Endothelial cell of umbilical vein (primary cell): ENCODE results near the gene MALRD1. TPM values are rescaled to one million over a fixed set of nuclear protein-coding genes. Genes with fewer than 3 reads are reported as not detected.

Experiments used
- BruUV-seq: library from RNA; stranded (reverse); fragments of 400-500 nt; replicated peaks from 2 replicates; lab custom pipeline; 2021; lab: Mats Ljungman, UMichigan
- CTCF ChIA-PET: fragments of 300-600, 350-600 bp; sonication (Branson Sonifier 250); formaldehyde crosslinking; loops from one replicate; lab custom pipeline; 2021; ENCODE audit warnings: antibody characterized with exemption, inconsistent platforms; lab: Charles Lee
- POLR2A ChIA-PET: fragments of 300-600, 350-600 bp; sonication (Branson Sonifier 250); formaldehyde crosslinking; loops from one replicate; lab custom pipeline; 2021; ENCODE audit warnings: antibody characterized with exemption, inconsistent platforms; lab: Charles Lee
- DNase-seq: peaks from one replicate; pipeline ENCODE4 v3.0.0-alpha.2; 2011; ENCODE audit warnings: low read depth, low spot score
- FAIRE-seq: peaks from 2 replicates; lab custom pipeline; 2011; peaks lifted over from hg19 to GRCh38; lab: Jason Lieb, UNC
- H2AFZ ChIP-seq: 2 replicates; pipeline ENCODE4 v1.6.0; 2012; ENCODE audit warnings: low read depth, low read length, control low read depth, inconsistent platforms
- H3K27ac ChIP-seq: 2 replicates; pipeline ENCODE4 v1.5.1; 2011; ENCODE audit warnings: low read depth, mild to moderate bottlenecking, control low read depth, low read length, moderate library complexity; ENCODE audit not compliant: insufficient read depth
- H3K27me3 ChIP-seq, 2 experiments: 2 replicates each; pipeline versions ENCODE4 v1.6.0 to v1.6.1; 2011; ENCODE audit warnings: low read length in 2 of 2, mixed read lengths in 1 of 2; ENCODE audit not compliant: control insufficient read depth in 2 of 2, insufficient read depth in 2 of 2
- H3K36me3 ChIP-seq, 2 experiments: 2 replicates in 1 of 2; 3 replicates in 1 of 2; pipeline ENCODE4 v1.5.1; 2011; ENCODE audit warnings: low read length in 2 of 2, mild to moderate bottlenecking in 1 of 2, moderate library complexity in 1 of 2; ENCODE audit not compliant: control insufficient read depth in 2 of 2, insufficient read depth in 2 of 2; ENCODE audit errors: extremely low read depth in 1 of 2
- H3K4me1 ChIP-seq: 3 replicates; pipeline ENCODE4 v1.5.1; 2011; ENCODE audit warnings: mild to moderate bottlenecking, low read length; ENCODE audit not compliant: control insufficient read depth, insufficient read depth; ENCODE audit errors: extremely low read depth
- H3K4me2 ChIP-seq: 2 replicates; pipeline ENCODE4 v1.6.1; 2011; ENCODE audit warnings: low read length, control low read depth, mixed read lengths; ENCODE audit not compliant: insufficient read depth
- H3K4me3 ChIP-seq, 3 experiments: fragments of 200-600 bp in 1 of 3; sonication (generic), shearing (Covaris generic) in 1 of 3; replicated peaks in 1 of 3; 2 replicates each; pipeline ENCODE4 v1.5.1; 2011 to 2016; ENCODE audit warnings: control low read depth in 3 of 3, low read length in 3 of 3, mild to moderate bottlenecking in 2 of 3, inconsistent platforms in 1 of 3, low read depth in 1 of 3, moderate library complexity in 1 of 3; ENCODE audit not compliant: insufficient read depth in 1 of 3
- H3K79me2 ChIP-seq: 2 replicates; pipeline ENCODE4 v1.6.0; 2012; ENCODE audit warnings: low read length, inconsistent platforms; ENCODE audit not compliant: control insufficient read depth, insufficient read depth
- H3K9ac ChIP-seq: replicated peaks from 2 replicates; pipeline ENCODE3; 2011; ENCODE audit warnings: low read length, control low read depth; ENCODE audit not compliant: insufficient read depth; ENCODE audit errors: extremely low read depth
- H3K9me1 ChIP-seq: replicated peaks from 3 replicates; pipeline ENCODE4 v1.6.0; 2011; ENCODE audit warnings: mild to moderate bottlenecking, low read length; ENCODE audit not compliant: control insufficient read depth, insufficient read depth; ENCODE audit errors: extremely low read depth
- H3K9me3 ChIP-seq: replicated peaks from 2 replicates; pipeline ENCODE4 v1.5.1; 2012; ENCODE audit warnings: low read length, inconsistent platforms; ENCODE audit not compliant: control insufficient read depth, insufficient read depth
- H4K20me1 ChIP-seq: replicated peaks from 2 replicates; pipeline ENCODE3; 2011; ENCODE audit warnings: mild to moderate bottlenecking, low read length; ENCODE audit not compliant: control insufficient read depth, insufficient read depth; ENCODE audit errors: extremely low read depth
- EZH2 ChIP-seq: IDR thresholded peaks from 2 replicates; pipeline ENCODE4 v1.6.1; 2012; ENCODE audit warnings: borderline replicate concordance, low read depth, mild to moderate bottlenecking, moderate library complexity, low read length, inconsistent platforms; ENCODE audit not compliant: severe bottlenecking
- FOS ChIP-seq: IDR thresholded peaks from 2 replicates; pipeline ENCODE4 v1.6.1; 2011; ENCODE audit warnings: mild to moderate bottlenecking, low read length, moderate library complexity, borderline replicate concordance; ENCODE audit not compliant: insufficient read depth
- GATA2 ChIP-seq: IDR thresholded peaks from 2 replicates; pipeline ENCODE4 v1.7.0; 2011; ENCODE audit warnings: low read depth, mild to moderate bottlenecking, moderate library complexity, mixed read lengths, low read length; ENCODE audit not compliant: insufficient read length, insufficient read depth
- JUN ChIP-seq: IDR thresholded peaks from 2 replicates; pipeline ENCODE4 v1.6.1; 2011; ENCODE audit warnings: borderline replicate concordance, low read depth; ENCODE audit not compliant: insufficient read length, insufficient read depth
- MYC ChIP-seq: IDR thresholded peaks from one replicate; pipeline ENCODE4 v1.6.1; 2011; ENCODE audit warnings: mild to moderate bottlenecking, low read depth, low read length
- POLR2A ChIP-seq: IDR thresholded peaks from 2 replicates; pipeline ENCODE4 v1.6.1; 2012; ENCODE audit warnings: low read depth, mild to moderate bottlenecking, control low read depth, low read length
- POLR2AphosphoS5 ChIP-seq: IDR thresholded peaks from 2 replicates; pipeline ENCODE4 v1.6.1; 2012; ENCODE audit warnings: low read depth, mild to moderate bottlenecking, control low read depth, low read length, moderate library complexity; ENCODE audit not compliant: insufficient read depth
- dilution Hi-C: fragments of 300-500 bp; cut with MboI; formaldehyde crosslinking; loops from one replicate; pipeline ENCODE4 v1.15.0; 2019; ENCODE audit warnings: low sequenced_read_pairs; ENCODE audit not compliant: extremely low pct_ligation_motif_present
- intact Hi-C: fragments of 100-400 bp; cut with micrococcal nuclease; formaldehyde crosslinking; loops from one replicate; pipeline ENCODE4 v1.10.0; 2022
- polyA plus RNA-seq, 4 experiments: library from polyadenylated mRNA; depleted of rRNA in 3 of 4; stranded (reverse) in 3 of 4; unstranded in 1 of 4; fragments of >200 nt; gene quantifications; 2 replicates each; pipeline versions ENCODE4 v1.2.1 to v1.2.3, GENCODE V29; 2011 to 2012; ENCODE audit warnings: missing spikeins in 1 of 4
- total RNA-seq: library from RNA; stranded (reverse); gene quantifications from 2 replicates; pipeline ENCODE4 v1.2.3, GENCODE V29; 2021
- TF ChIP-seq, protein P1 (sequence below), 2 donors: IDR thresholded peaks; 1 replicate in 1 of 2; 2 replicates in 1 of 2; pipeline ENCODE4 v1.5.1; 2011; ENCODE audit warnings: low read length in 2 of 2, mild to moderate bottlenecking in 2 of 2, moderate library complexity in 2 of 2, control low read depth in 1 of 2, inconsistent platforms in 1 of 2, low read depth in 1 of 2; ENCODE audit not compliant: insufficient read depth in 1 of 2; ENCODE audit errors: extremely low read depth in 1 of 2
- TF ChIP-seq, protein P2 (sequence below): IDR thresholded peaks from 2 replicates; pipeline ENCODE4 v1.6.1; 2011; ENCODE audit not compliant: insufficient read depth, insufficient read length

The MALRD1 gene
- total and polyA plus RNA-seq, 2 donors (not counting 3 experiments of a cell fraction or from before 2014, with no cell fraction given), result not detected

DNA sequence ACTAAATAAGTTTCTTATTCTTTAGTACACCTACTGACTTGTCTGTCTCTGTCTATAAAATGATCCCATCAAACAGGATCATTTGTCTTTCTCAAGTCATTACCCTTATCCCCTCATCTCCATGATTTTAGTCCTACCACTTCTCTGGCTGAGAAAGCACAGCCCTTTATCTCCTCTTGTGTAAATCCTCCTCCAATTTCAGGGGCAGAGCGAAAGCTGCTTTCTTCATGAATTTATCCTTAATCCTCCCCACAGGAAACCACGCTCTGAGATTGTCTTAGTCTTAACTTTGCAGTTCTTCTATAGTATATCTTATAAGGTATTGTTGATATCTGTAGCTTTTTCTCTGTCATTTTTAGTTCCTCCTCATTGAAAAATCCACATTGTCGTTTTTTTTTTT is 528.0 kb downstream of the MALRD1 start:
- no peak overlapping the region for H3K27ac ChIP-seq
- H3K79me2 ChIP-seq, result no peaks in the 10 kb centered on the region
- no peak overlapping the region for H2AFZ ChIP-seq
- POLR2A ChIA-PET, result no interaction called here
- H3K4me1 ChIP-seq, result no peaks in the 10 kb centered on the region
- TF ChIP-seq, protein P1, sequence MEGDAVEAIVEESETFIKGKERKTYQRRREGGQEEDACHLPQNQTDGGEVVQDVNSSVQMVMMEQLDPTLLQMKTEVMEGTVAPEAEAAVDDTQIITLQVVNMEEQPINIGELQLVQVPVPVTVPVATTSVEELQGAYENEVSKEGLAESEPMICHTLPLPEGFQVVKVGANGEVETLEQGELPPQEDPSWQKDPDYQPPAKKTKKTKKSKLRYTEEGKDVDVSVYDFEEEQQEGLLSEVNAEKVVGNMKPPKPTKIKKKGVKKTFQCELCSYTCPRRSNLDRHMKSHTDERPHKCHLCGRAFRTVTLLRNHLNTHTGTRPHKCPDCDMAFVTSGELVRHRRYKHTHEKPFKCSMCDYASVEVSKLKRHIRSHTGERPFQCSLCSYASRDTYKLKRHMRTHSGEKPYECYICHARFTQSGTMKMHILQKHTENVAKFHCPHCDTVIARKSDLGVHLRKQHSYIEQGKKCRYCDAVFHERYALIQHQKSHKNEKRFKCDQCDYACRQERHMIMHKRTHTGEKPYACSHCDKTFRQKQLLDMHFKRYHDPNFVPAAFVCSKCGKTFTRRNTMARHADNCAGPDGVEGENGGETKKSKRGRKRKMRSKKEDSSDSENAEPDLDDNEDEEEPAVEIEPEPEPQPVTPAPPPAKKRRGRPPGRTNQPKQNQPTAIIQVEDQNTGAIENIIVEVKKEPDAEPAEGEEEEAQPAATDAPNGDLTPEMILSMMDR (IDR thresholded peaks at IDR 0.05; ENCODE audit: extremely low read depth in 1 of 2, insufficient read depth in 1 of 2, low read depth in 1 of 2, low read length in 2 of 2), result no peak
- TF ChIP-seq EZH2 (no peak), GATA2 (no peak), POLR2AphosphoS5 (no peak), FOS (no peak)
- FAIRE-seq, result no peak
- no peaks in the 10 kb centered on the region for H3K9me1 ChIP-seq
- H3K9ac ChIP-seq, result no peak overlapping the region
- H3K4me2 ChIP-seq, result no peak overlapping the region
- H4K20me1 ChIP-seq, result no peaks in the 10 kb centered on the region
- intact Hi-C loops (no loop called here), dilution Hi-C loops (no loop called here)
- no peak for DNase-seq
- BruUV-seq, result no TSS peak
- no peak overlapping the region for H3K4me3 ChIP-seq
- no peaks in the 10 kb centered on the region for H3K36me3 ChIP-seq
- peaks cover 8% of the 10 kb centered on the region for H3K9me3 ChIP-seq
- CTCF ChIA-PET, result no interaction called here
- no peaks in the 10 kb centered on the region for H3K27me3 ChIP-seq

DNA sequence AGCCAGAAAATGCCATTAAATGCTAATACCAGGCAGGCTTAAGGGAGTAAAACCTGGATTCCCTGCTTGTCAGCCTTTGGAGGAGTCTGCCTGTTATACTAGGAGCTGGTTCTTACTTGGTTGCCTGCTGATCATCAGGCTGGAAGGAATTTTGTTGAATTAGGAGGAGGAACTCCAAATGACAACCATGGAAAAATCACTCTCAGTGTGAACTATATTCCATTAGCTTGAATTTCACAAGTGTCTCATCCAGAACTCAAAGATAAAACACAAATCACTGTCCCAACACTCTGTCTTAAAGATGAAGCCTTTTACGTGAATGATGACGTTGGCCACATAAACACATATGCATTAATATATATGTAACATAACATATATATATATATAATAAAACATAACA is 528.8 kb downstream of the MALRD1 start:
- H3K27ac ChIP-seq, result no peak overlapping the region
- H3K9ac ChIP-seq, result no peak overlapping the region
- no peak overlapping the region for H3K4me3 ChIP-seq
- H3K4me2 ChIP-seq, result no peak overlapping the region
- intact Hi-C loops (no loop called here), dilution Hi-C loops (no loop called here)
- TF ChIP-seq, protein P1 (IDR thresholded peaks at IDR 0.05; ENCODE audit: extremely low read depth in 1 of 2, insufficient read depth in 1 of 2, low read depth in 1 of 2, low read length in 2 of 2), result no peak
- TF ChIP-seq POLR2A (no peak), EZH2 (no peak), JUN (no peak), FOS (no peak), MYC (no peak), GATA2 (no peak), POLR2AphosphoS5 (no peak)
- TF ChIP-seq, protein P2, sequence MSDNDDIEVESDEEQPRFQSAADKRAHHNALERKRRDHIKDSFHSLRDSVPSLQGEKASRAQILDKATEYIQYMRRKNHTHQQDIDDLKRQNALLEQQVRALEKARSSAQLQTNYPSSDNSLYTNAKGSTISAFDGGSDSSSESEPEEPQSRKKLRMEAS, result no peak
- no peaks in the 10 kb centered on the region for H3K27me3 ChIP-seq
- ChIA-PET POLR2A (no interaction called here), CTCF (no interaction called here)
- H3K36me3 ChIP-seq, result no peaks in the 10 kb centered on the region
- H2AFZ ChIP-seq, result no peak overlapping the region
- H4K20me1 ChIP-seq, result no peaks in the 10 kb centered on the region
- H3K4me1 ChIP-seq, result no peaks in the 10 kb centered on the region
- peaks cover 7% of the 10 kb centered on the region for H3K9me3 ChIP-seq
- FAIRE-seq (no peak), DNase-seq (no peak)
- no peaks in the 10 kb centered on the region for H3K79me2 ChIP-seq
- BruUV-seq, result no TSS peak
- H3K9me1 ChIP-seq, result no peaks in the 10 kb centered on the region
